Neural progenitor cell (in vitro differentiated cells): ENCODE measurements around the gene FGG. TPM values are rescaled to one million over a fixed set of nuclear protein-coding genes. Genes with fewer than 3 reads are reported as not detected.

Source experiments
- DNase-seq: peaks from one replicate; pipeline ENCODE4 v3.0.0-alpha.2; 2016; ENCODE audit warnings: low spot score
- H2AFZ ChIP-seq: fragments of 200-600 bp; sonication (generic); replicated peaks from 2 replicates; pipeline ENCODE4 v1.6.1; 2016; ENCODE audit warnings: antibody characterized with exemption
- H3F3A ChIP-seq: fragments of 200-600 bp; sonication (generic); 2 replicates; pipeline ENCODE4 v1.6.1; 2016; ENCODE audit warnings: antibody characterized with exemption, low read depth
- H3K27ac ChIP-seq: fragments of 200-600 bp; sonication (generic); 2 replicates; pipeline ENCODE4 v1.5.1; 2016; ENCODE audit warnings: mild to moderate bottlenecking
- H3K27me3 ChIP-seq: fragments of 200-600 bp; sonication (generic); 2 replicates; pipeline ENCODE4 v1.6.1; 2016; ENCODE audit warnings: mild to moderate bottlenecking, moderate library complexity
- H3K36me3 ChIP-seq: fragments of 200-600 bp; sonication (generic); 2 replicates; pipeline ENCODE4 v1.5.1; 2016
- H3K4me1 ChIP-seq: fragments of 200-600 bp; sonication (generic); 2 replicates; pipeline ENCODE4 v1.6.1; 2016; ENCODE audit warnings: mixed run types
- H3K4me2 ChIP-seq: fragments of 200-600 bp; sonication (generic); 2 replicates; pipeline ENCODE4 v1.6.1; 2016
- H3K4me3 ChIP-seq: fragments of 200-600 bp; sonication (generic); 2 replicates; pipeline ENCODE4 v1.5.1; 2016
- H3K79me2 ChIP-seq: fragments of 200-600 bp; sonication (generic); 2 replicates; pipeline ENCODE4 v1.6.1; 2016; ENCODE audit warnings: low read depth
- H3K9ac ChIP-seq: fragments of 200-600 bp; sonication (generic); 2 replicates; pipeline ENCODE4 v1.6.1; 2016
- H3K9me3 ChIP-seq: fragments of 200-600 bp; sonication (generic); 2 replicates; pipeline ENCODE4 v1.5.1; 2016; ENCODE audit warnings: low read depth
- H4K20me1 ChIP-seq: fragments of 200-600 bp; sonication (generic); 2 replicates; pipeline ENCODE4 v1.6.1; 2016; ENCODE audit warnings: low read depth
- H3K27ac Mint-ChIP-seq: 3 replicates; pipeline ENCODE4 v1.8.0; 2021; ENCODE audit warnings: mixed read lengths
- H3K27me3 Mint-ChIP-seq: 2 replicates; pipeline ENCODE4 v1.8.0; 2022; ENCODE audit warnings: low read depth, mild to moderate bottlenecking, inconsistent platforms, moderate library complexity, mixed read lengths; ENCODE audit not compliant: insufficient read depth
- H3K36me3 Mint-ChIP-seq: 3 replicates; pipeline ENCODE4 v1.8.0; 2021; ENCODE audit warnings: mixed read lengths
- H3K4me1 Mint-ChIP-seq: 3 replicates; pipeline ENCODE4 v1.8.0; 2021; ENCODE audit warnings: mixed read lengths
- H3K4me3 Mint-ChIP-seq: 3 replicates; pipeline ENCODE4 v1.8.0; 2021; ENCODE audit warnings: mild to moderate bottlenecking, moderate library complexity, mixed read lengths
- H3K9me3 Mint-ChIP-seq: 3 replicates; pipeline ENCODE4 v1.8.0; 2020; ENCODE audit warnings: mixed read lengths
- EZH2 ChIP-seq: fragments of 200-600 bp; sonication (generic); IDR thresholded peaks from 2 replicates; pipeline ENCODE4 v1.6.1; 2017; ENCODE audit warnings: antibody characterized with exemption, mild to moderate bottlenecking, moderate library complexity
- EZH2phosphoT487 ChIP-seq: fragments of 200-600 bp; sonication (generic); IDR thresholded peaks from 2 replicates; pipeline ENCODE4 v1.6.1; 2017; ENCODE audit warnings: antibody characterized with exemption
- total RNA-seq: library from RNA; depleted of rRNA; stranded (reverse); fragments of >200 nt; gene quantifications from 2 replicates; pipeline ENCODE4 v1.2.3, GENCODE V29; 2015; ENCODE audit warnings: low replicate concordance
- TF ChIP-seq, protein P1 (sequence below): fragments of 200-600 bp; sonication (generic); IDR thresholded peaks from 2 replicates; pipeline ENCODE4 v1.5.1; 2017; ENCODE audit warnings: antibody characterized with exemption, mild to moderate bottlenecking

The FGG gene
- total RNA-seq, 1 donor from 2014 or later = not detected

DNA sequence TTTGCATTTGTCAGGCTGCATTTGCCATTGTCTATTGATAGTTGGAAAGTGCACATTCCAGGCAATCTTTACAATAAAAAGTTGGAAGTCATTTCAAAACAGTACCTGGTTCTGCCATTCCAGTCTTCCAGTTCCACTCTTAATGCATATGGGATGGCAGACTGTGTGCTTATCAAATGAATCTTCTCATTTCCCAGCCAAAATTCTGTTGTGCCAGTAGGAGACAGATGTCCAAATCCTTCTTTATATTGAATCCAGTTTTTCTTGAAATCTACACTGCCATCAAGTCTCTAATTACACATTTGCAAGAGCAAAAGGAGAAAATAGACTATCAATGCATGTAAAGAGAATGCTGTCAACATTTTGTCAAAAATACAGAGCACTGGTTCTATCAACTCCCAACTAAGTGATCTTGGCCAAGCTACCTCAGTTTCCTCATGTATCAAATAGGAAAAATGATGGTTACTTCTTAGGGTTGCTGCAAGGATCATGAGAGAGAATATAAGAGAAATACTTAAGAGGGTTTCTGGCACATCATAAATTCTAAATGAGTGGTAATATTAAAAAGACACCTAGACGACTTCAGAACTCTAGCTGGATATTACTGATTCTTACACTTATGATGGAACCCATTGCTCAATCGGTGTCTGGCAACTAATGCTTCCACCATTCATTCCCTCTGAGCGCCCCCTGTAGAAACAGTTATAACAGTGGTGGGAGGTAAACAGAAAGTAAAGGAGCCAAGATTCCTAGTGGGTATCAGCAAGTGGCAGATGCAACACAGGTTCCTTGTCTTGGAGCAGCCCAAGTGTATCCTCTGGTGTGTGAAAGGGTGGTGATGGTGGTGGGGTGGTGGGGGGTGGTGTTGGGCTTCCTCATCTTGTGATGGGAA is 3.8 kb downstream of the FGG start:
- no peaks in the 10 kb centered on the region for H3K36me3 ChIP-seq
- H3K79me2 ChIP-seq = no peaks in the 10 kb centered on the region
- DNase-seq = no peak
- no peak overlapping the region for H2AFZ ChIP-seq
- Mint-ChIP-seq H3K4me3 (no peak overlapping the region), H3K27ac (no peak overlapping the region), H3K9me3 (no peaks in the 10 kb centered on the region), H3K4me1 (no peaks in the 10 kb centered on the region), H3K36me3 (no peaks in the 10 kb centered on the region), H3K27me3 (no peaks in the 10 kb centered on the region)
- no peaks in the 10 kb centered on the region for H3K4me1 ChIP-seq
- H4K20me1 ChIP-seq = no peaks in the 10 kb centered on the region
- no peak overlapping the region for H3K27ac ChIP-seq
- TF ChIP-seq EZH2phosphoT487 (no peak), EZH2 (no peak)
- TF ChIP-seq, protein P1, sequence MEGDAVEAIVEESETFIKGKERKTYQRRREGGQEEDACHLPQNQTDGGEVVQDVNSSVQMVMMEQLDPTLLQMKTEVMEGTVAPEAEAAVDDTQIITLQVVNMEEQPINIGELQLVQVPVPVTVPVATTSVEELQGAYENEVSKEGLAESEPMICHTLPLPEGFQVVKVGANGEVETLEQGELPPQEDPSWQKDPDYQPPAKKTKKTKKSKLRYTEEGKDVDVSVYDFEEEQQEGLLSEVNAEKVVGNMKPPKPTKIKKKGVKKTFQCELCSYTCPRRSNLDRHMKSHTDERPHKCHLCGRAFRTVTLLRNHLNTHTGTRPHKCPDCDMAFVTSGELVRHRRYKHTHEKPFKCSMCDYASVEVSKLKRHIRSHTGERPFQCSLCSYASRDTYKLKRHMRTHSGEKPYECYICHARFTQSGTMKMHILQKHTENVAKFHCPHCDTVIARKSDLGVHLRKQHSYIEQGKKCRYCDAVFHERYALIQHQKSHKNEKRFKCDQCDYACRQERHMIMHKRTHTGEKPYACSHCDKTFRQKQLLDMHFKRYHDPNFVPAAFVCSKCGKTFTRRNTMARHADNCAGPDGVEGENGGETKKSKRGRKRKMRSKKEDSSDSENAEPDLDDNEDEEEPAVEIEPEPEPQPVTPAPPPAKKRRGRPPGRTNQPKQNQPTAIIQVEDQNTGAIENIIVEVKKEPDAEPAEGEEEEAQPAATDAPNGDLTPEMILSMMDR = no peak
- no peak overlapping the region for H3K4me3 ChIP-seq
- no peaks in the 10 kb centered on the region for H3K9me3 ChIP-seq
- no peak overlapping the region for H3K4me2 ChIP-seq
- H3F3A ChIP-seq = no peaks in the 10 kb centered on the region
- H3K27me3 ChIP-seq = no peaks in the 10 kb centered on the region
- no peak overlapping the region for H3K9ac ChIP-seq

DNA sequence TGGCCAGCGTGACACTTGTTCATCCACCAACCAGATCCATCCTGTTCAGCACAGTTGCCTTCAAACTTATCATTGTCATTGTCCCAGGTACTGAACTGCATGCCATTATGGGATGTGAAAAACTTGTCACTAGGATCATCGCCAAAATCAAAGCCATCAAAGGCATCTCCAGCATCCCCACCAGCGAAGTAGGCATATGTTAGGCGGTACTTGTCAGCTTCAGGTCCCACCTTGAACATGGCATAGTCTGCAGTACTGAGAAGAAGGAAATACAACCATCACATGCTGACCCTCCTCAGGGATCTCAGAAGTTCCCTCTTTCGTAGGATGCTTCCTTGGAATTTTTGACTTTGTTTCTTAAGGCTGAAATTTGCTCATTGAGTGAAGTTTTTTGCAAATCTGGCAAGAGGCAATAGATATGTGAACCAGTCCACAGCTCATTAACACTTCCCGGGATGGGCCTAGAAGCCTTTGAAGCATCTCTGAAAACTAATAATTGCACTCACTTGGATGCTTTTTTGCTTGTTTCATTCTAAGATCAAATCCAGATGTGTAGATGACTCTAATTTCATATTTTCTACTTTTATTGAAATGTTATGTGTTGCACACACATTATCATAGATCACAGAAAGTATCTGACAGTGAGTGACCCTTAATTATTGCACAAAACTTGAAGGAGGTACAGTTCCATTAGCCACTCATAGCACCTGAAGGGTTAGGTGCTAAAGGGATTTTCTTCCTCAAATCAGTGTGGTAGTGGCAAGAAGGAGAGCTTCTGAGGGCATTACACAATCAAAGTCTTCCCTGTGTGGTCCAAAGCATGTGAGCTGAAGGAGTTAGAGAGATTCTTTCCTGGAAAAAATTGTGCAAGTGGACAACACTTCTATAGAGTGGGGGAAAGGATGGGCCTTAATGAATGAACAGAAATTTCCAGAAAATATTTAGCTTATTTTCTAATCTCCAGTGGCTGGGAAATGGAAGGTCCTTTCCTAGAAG is 5.4 kb downstream of the FGG start:
- H4K20me1 ChIP-seq = no peaks in the 10 kb centered on the region
- H3K79me2 ChIP-seq = no peaks in the 10 kb centered on the region
- H3K9me3 Mint-ChIP-seq = no peaks in the 10 kb centered on the region
- no peak overlapping the region for H3K4me2 ChIP-seq
- no peak overlapping the region for H3K27ac Mint-ChIP-seq
- no peak overlapping the region for H3K9ac ChIP-seq
- no peak overlapping the region for H2AFZ ChIP-seq
- no peak for DNase-seq
- no peak overlapping the region for H3K4me3 Mint-ChIP-seq
- H3K36me3 Mint-ChIP-seq = no peaks in the 10 kb centered on the region
- no peaks in the 10 kb centered on the region for H3K27me3 Mint-ChIP-seq
- no peaks in the 10 kb centered on the region for H3K9me3 ChIP-seq
- H3K4me3 ChIP-seq = no peak overlapping the region
- H3F3A ChIP-seq = no peaks in the 10 kb centered on the region
- H3K4me1 Mint-ChIP-seq = no peaks in the 10 kb centered on the region
- no peaks in the 10 kb centered on the region for H3K27me3 ChIP-seq
- H3K36me3 ChIP-seq = no peaks in the 10 kb centered on the region
- TF ChIP-seq EZH2 (no peak), EZH2phosphoT487 (no peak)
- TF ChIP-seq, protein P1 = no peak
- no peaks in the 10 kb centered on the region for H3K4me1 ChIP-seq
- no peak overlapping the region for H3K27ac ChIP-seq

DNA sequence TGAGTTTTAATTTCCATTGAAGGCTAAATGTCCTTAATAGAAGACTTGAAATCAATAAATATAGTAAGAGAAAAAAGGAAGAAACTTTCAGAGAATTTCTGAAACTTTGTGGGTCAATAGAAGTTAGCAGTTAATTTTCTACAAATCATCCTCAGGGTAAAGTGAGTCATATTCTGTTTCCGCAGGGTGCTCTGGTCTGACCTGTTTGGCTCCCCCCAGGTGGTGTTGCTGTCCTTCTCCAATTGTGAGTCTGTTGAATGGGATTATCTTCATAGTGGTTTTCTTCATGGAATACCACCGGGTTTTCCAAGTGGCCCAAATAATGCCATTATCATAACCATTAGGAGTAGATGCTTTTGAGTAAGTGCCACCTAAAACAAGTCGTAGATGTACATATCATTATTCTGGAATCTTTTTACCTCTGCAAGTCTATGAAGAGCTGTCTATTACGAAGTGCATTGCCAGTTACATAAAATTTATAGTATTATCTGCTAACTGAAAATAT is 7.7 kb downstream of the FGG start:
- Mint-ChIP-seq H3K4me3 (no peak overlapping the region), H3K27me3 (no peaks in the 10 kb centered on the region), H3K4me1 (no peaks in the 10 kb centered on the region), H3K27ac (no peak overlapping the region), H3K36me3 (no peaks in the 10 kb centered on the region), H3K9me3 (no peaks in the 10 kb centered on the region)
- no peak for DNase-seq
- TF ChIP-seq EZH2phosphoT487 (no peak), EZH2 (no peak)
- TF ChIP-seq, protein P1 = no peak
- no peaks in the 10 kb centered on the region for H3K4me1 ChIP-seq
- H3K36me3 ChIP-seq = no peaks in the 10 kb centered on the region
- no peak overlapping the region for H3K27ac ChIP-seq
- H4K20me1 ChIP-seq = no peaks in the 10 kb centered on the region
- H3K9me3 ChIP-seq = no peaks in the 10 kb centered on the region
- no peaks in the 10 kb centered on the region for H3K27me3 ChIP-seq
- no peaks in the 10 kb centered on the region for H3K79me2 ChIP-seq
- no peak overlapping the region for H3K9ac ChIP-seq
- no peak overlapping the region for H3K4me3 ChIP-seq
- H3K4me2 ChIP-seq = no peak overlapping the region
- H3F3A ChIP-seq = no peaks in the 10 kb centered on the region
- H2AFZ ChIP-seq = no peak overlapping the region
